ENCODE data around the gene TH.

DNA sequence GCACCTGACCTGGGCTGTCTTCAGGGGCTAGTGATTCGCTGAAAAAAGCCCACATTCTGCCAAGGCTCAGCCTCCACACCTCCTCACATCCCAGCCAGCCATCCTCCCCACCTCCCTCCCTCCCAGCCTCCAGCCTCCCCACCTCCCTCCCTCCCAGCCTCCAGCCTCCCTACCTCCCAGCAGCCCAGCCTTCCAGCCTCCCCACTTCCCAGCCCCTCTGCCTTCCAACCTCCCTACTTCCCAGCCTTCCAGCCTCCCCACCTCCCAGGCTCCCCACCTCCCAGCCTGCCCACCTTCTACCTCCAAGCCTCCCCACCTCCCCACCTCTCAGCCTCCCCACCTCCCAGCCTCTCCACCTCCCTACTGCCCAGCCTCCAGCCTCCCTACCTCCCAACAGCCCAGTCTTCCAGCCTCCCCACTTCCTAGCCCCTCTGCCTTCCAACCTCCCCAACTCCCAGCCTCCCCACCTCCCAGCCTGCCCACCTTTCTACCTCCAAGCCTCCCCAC, 33.7 kb upstream of the TH start:
- TF ChIP-seq FOXM1 (IDR thresholded peaks at IDR 0.05; ENCODE audit: borderline replicate concordance): no peak
- no peak for TF ChIP-seq LEF1 (IDR thresholded peaks at IDR 0.05; ENCODE audit: borderline replicate concordance)
- TF ChIP-seq L3MBTL2 (conservative IDR thresholded peaks at IDR 0.05): no peak

All from HEK293T (cell line).